Spleen (tissue), 11 donors: ENCODE measurements around the gene SRGAP1. TPM values are rescaled to one million over a fixed set of nuclear protein-coding genes. Genes with fewer than 3 reads are reported as not detected.

Source experiments
- DNase-seq: peaks from one replicate; pipeline ENCODE4 v3.0.0-alpha.2; 2020
- H3K27ac ChIP-seq, 8 donors: fragments of 200-600 bp; sonication (generic) in 7 of 8; 1 replicate in 4 of 8; 2 replicates in 4 of 8; pipeline versions ENCODE4 v1.5.0 to v1.8.0; 2016 to 2021; ENCODE audit warnings: inconsistent platforms in 4 of 8, mild to moderate bottlenecking in 4 of 8, moderate library complexity in 1 of 8
- H3K27me3 ChIP-seq, 7 donors: fragments of 200-600 bp; sonication (generic) in 6 of 7; replicated peaks in 1 of 7; 1 replicate in 4 of 7; 2 replicates in 3 of 7; pipeline versions ENCODE4 v1.5.0 to v1.8.0; 2016 to 2021; ENCODE audit warnings: inconsistent platforms in 3 of 7, mild to moderate bottlenecking in 1 of 7
- H3K36me3 ChIP-seq, 6 donors: fragments of 200-600 bp; sonication (generic) in 5 of 6; 1 replicate in 4 of 6; 2 replicates in 2 of 6; pipeline versions ENCODE4 v1.5.0 to v1.8.0; 2016 to 2021; ENCODE audit warnings: inconsistent platforms in 2 of 6
- H3K4me1 ChIP-seq, 6 donors: fragments of 200-600 bp; sonication (generic) in 5 of 6; 1 replicate in 3 of 6; 2 replicates in 3 of 6; pipeline versions ENCODE4 v1.5.0 to v1.8.0; 2016 to 2021; ENCODE audit warnings: inconsistent platforms in 3 of 6
- H3K4me3 ChIP-seq, 8 donors: fragments of 200-600 bp; sonication (generic) in 7 of 8; 1 replicate in 4 of 8; 2 replicates in 4 of 8; pipeline versions ENCODE4 v1.5.0 to v1.8.0; 2016 to 2021; ENCODE audit warnings: inconsistent platforms in 4 of 8, mild to moderate bottlenecking in 4 of 8, moderate library complexity in 2 of 8
- H3K9me3 ChIP-seq, 8 donors: fragments of 200-600 bp; sonication (generic) in 7 of 8; 1 replicate in 4 of 8; 2 replicates in 4 of 8; pipeline versions ENCODE4 v1.5.0 to v1.8.0; 2016 to 2021; ENCODE audit warnings: inconsistent platforms in 4 of 8
- CTCF ChIP-seq, 11 experiments: fragments of 200-600 bp in 7 of 11; fragments of 450-650 bp in 4 of 11; sonication (generic) in 4 of 11; IDR thresholded peaks in 8 of 11; conservative IDR thresholded peaks in 3 of 11; 1 replicate in 7 of 11; 2 replicates in 4 of 11; pipeline versions ENCODE4 v1.4.0 to v1.8.0; 2016 to 2021; ENCODE audit warnings: antibody characterized with exemption in 11 of 11, inconsistent platforms in 4 of 11, mild to moderate bottlenecking in 1 of 11
- POLR2A ChIP-seq, 3 donors: fragments of 450-650 bp; IDR thresholded peaks; one replicate each; pipeline ENCODE4 v1.5.1; 2017; ENCODE audit warnings: antibody characterized with exemption in 3 of 3, mild to moderate bottlenecking in 1 of 3
- POLR2AphosphoS5 ChIP-seq, 3 donors: sonication (generic); formaldehyde crosslinking; IDR thresholded peaks; one replicate each; pipeline ENCODE4 v1.5.1; 2017; ENCODE audit warnings: antibody characterized with exemption in 3 of 3
- WGBS, 5 donors: extraction: QIAGEN DNeasy Blood & Tissue Kit in 3 of 5; methylation state at CpG; one replicate each; pipeline versions ENCODE4 v1.1.5 to v1.1.7; 2013 to 2018; 5-methylcytosine and 5-hydroxymethylcytosine counted together
- intact Hi-C: fragments of 100-400 bp; cut with DNase I; formaldehyde crosslinking; loops from one replicate; pipeline ENCODE4 v1.15.0; 2023; ENCODE audit warnings: low total_unique reads
- polyA plus RNA-seq, 3 donors: library from polyadenylated mRNA; stranded (reverse); fragments of 200-250 nt; gene quantifications; one replicate each; pipeline ENCODE4 v1.2.1, GENCODE V29; 2013
- total RNA-seq, 7 donors: library from RNA; depleted of rRNA in 3 of 7; stranded (reverse); fragments of >200 nt in 3 of 7; fragmentation: NEBNext Ultra II Directional in 4 of 7; extraction: Animal tissue kit (Norgen Biotek cat#: 25700) in 4 of 7; gene quantifications; one replicate each; pipeline versions ENCODE4 v1.1.0 to v1.2.1, GENCODE V29; 2016 to 2021
- donor health status: healthy with polysubstance abuse.
- donor health status: DM: no; HTN: no; CAD: no; lungs with moderate emphysema.
- donor health status: DM: no; HTN: no; CAD: no.
- donor health status: Bipolar disorder and iron deficiency.
- donor health status: healthy.
- donor health status: DM: no; HTN: no; CAD: no.
- donor health status: DM: yes; HTN: yes; CAD: no.

Gene SRGAP1
- total and polyA plus RNA-seq, 10 donors, result 0.37 to 20.1 (median 13.4) TPM

- DNase-seq, result no peak
- WGBS, 5 donors, result 72 to 90% (median 88%) methylated on average over 4 of the region's 4 CpGs
- intact Hi-C loops, result no loop called here
- H3K27me3 ChIP-seq, result no peaks in the 10 kb centered on the region
- no peak overlapping the region for H3K4me3 ChIP-seq
- H3K36me3 ChIP-seq, result no peaks in the 10 kb centered on the region
- no peak overlapping the region for H3K27ac ChIP-seq
- TF ChIP-seq POLR2A (IDR thresholded peaks at IDR 0.05) (no peak), POLR2AphosphoS5 (IDR thresholded peaks at IDR 0.05) (no peak), CTCF (IDR thresholded peaks at IDR 0.05 in 8 of 11, conservative IDR thresholded peaks at IDR 0.05 in 3 of 11) (no peak)
- peaks cover 0 to 28% (median 6%) of the 10 kb centered on the region in 6 donors for H3K4me1 ChIP-seq
- no peaks in the 10 kb centered on the region for H3K9me3 ChIP-seq
Observed at GRCh38 chr12:63898764-63899337, 54.4 kb downstream of the SRGAP1 start.

- TF ChIP-seq POLR2AphosphoS5 (IDR thresholded peaks at IDR 0.05), result no peak
- no peak for DNase-seq
- no peaks in the 10 kb centered on the region for H3K27me3 ChIP-seq
- H3K4me1 ChIP-seq, result peaks cover 0 to 25% (median 6%) of the 10 kb centered on the region in 6 donors
- H3K9me3 ChIP-seq, result no peaks in the 10 kb centered on the region
- H3K36me3 ChIP-seq, result no peaks in the 10 kb centered on the region
- intact Hi-C loops, result no loop called here
- WGBS, 5 donors, result 64 to 90% (median 85%) methylated on average over 4 of the region's 4 CpGs
- no peak overlapping the region for H3K27ac ChIP-seq
- H3K4me3 ChIP-seq, result no peak overlapping the region
Observed at GRCh38 chr12:63899396-63899795, 54.9 kb downstream of the SRGAP1 start.

GRCh38 chr12:63900922-63901793, 56.7 kb downstream of the SRGAP1 start:
- Histone ChIP-seq H3K27me3 (no peaks in the 10 kb centered on the region), H3K4me1 (peaks cover 0 to 25% (median 6%) of the 10 kb centered on the region in 6 donors), H3K4me3 (no peak overlapping the region), H3K36me3 (no peaks in the 10 kb centered on the region), H3K27ac (no peak overlapping the region), H3K9me3 (peaks cover 0 to 9% (median 0%) of the 10 kb centered on the region in 8 donors)
- DNase-seq, result no peak
- 90 to 100% (median 96%) methylated on average over 2 of the region's 2 CpGs for WGBS, 5 donors
- TF ChIP-seq POLR2A (IDR thresholded peaks at IDR 0.05) (no peak), POLR2AphosphoS5 (IDR thresholded peaks at IDR 0.05) (no peak), CTCF (IDR thresholded peaks at IDR 0.05 in 8 of 11, conservative IDR thresholded peaks at IDR 0.05 in 3 of 11) (no peak)
- intact Hi-C loops, result no loop called here

GRCh38 chr12:63904653-63905052, 60.2 kb downstream of the SRGAP1 start:
- H3K9me3 ChIP-seq, result peaks cover 0 to 21% (median 7%) of the 10 kb centered on the region in 8 donors
- WGBS, 5 donors, result 82 to 98% (median 88%) methylated on average over 4 of the region's 4 CpGs
- no peak overlapping the region for H3K4me3 ChIP-seq
- TF ChIP-seq POLR2AphosphoS5 (IDR thresholded peaks at IDR 0.05) (no peak), POLR2A (IDR thresholded peaks at IDR 0.05) (no peak), CTCF (IDR thresholded peaks at IDR 0.05 in 8 of 11, conservative IDR thresholded peaks at IDR 0.05 in 3 of 11) (no peak)
- H3K27ac ChIP-seq, result no peak overlapping the region
- DNase-seq, result no peak
- H3K4me1 ChIP-seq, result no peaks in the 10 kb centered on the region
- H3K27me3 ChIP-seq, result no peaks in the 10 kb centered on the region
- no peaks in the 10 kb centered on the region for H3K36me3 ChIP-seq
- intact Hi-C loops, result no loop called here
